Astrocyte (in vitro differentiated cells and primary cell): ENCODE measurements around the gene MAP4K4. TPM values are rescaled to one million over a fixed set of nuclear protein-coding genes. Genes with fewer than 3 reads are reported as not detected.

Experiments used
- DNase-seq: peaks from one replicate; pipeline ENCODE4 v3.0.0-alpha.2; 2010; ENCODE audit warnings: low read depth
- FAIRE-seq: peaks from 2 replicates; lab custom pipeline; 2011; peaks lifted over from hg19 to GRCh38; lab: Jason Lieb, UNC
- H2AFZ ChIP-seq: 2 replicates; pipeline ENCODE4 v1.6.0; 2012; ENCODE audit warnings: low read depth, low read length, inconsistent platforms
- H3K27ac ChIP-seq: 2 replicates; pipeline ENCODE4 v1.5.1; 2011; ENCODE audit warnings: low read depth, low read length, inconsistent platforms
- H3K27me3 ChIP-seq: 2 replicates; pipeline ENCODE4 v1.6.0; 2011; ENCODE audit warnings: low read length, inconsistent platforms; ENCODE audit not compliant: insufficient read depth
- H3K36me3 ChIP-seq: 2 replicates; pipeline ENCODE4 v1.5.1; 2011; ENCODE audit warnings: low read length, inconsistent platforms; ENCODE audit not compliant: insufficient read depth
- H3K4me1 ChIP-seq: 2 replicates; pipeline ENCODE4 v1.5.1; 2011; ENCODE audit warnings: low read length, inconsistent platforms; ENCODE audit not compliant: insufficient read depth
- H3K4me2 ChIP-seq: 2 replicates; pipeline ENCODE4 v1.6.0; 2012; ENCODE audit warnings: low read length, inconsistent platforms
- H3K4me3 ChIP-seq: 2 replicates; pipeline ENCODE4 v1.5.1; 2011; ENCODE audit warnings: low read depth, mild to moderate bottlenecking, low read length, inconsistent platforms; ENCODE audit not compliant: insufficient read depth
- H3K79me2 ChIP-seq: 2 replicates; pipeline ENCODE4 v1.6.0; 2012; ENCODE audit warnings: mild to moderate bottlenecking, low read length, inconsistent platforms; ENCODE audit not compliant: insufficient read depth
- H3K9ac ChIP-seq: 2 replicates; pipeline ENCODE4 v1.6.0; 2012; ENCODE audit warnings: mild to moderate bottlenecking, low read length, inconsistent platforms
- H3K9me3 ChIP-seq: 2 replicates; pipeline ENCODE4 v1.5.1; 2012; ENCODE audit warnings: low read depth, mild to moderate bottlenecking, low read length, inconsistent platforms; ENCODE audit not compliant: insufficient read depth
- H4K20me1 ChIP-seq: 2 replicates; pipeline ENCODE4 v1.6.0; 2012; ENCODE audit warnings: low read length, inconsistent platforms; ENCODE audit not compliant: insufficient read depth
- H3K27ac Mint-ChIP-seq: one replicate; pipeline ENCODE4 v1.8.0; 2021; ENCODE audit warnings: mild to moderate bottlenecking, mixed read lengths; ENCODE audit not compliant: unreplicated experiment
- H3K27me3 Mint-ChIP-seq: one replicate; pipeline ENCODE4 v1.8.0; 2021; ENCODE audit warnings: low read depth, mixed read lengths; ENCODE audit not compliant: unreplicated experiment
- H3K36me3 Mint-ChIP-seq: one replicate; pipeline ENCODE4 v1.8.0; 2021; ENCODE audit warnings: low read depth, mixed read lengths; ENCODE audit not compliant: unreplicated experiment
- H3K4me1 Mint-ChIP-seq: one replicate; pipeline ENCODE4 v1.8.0; 2021; ENCODE audit warnings: low read depth, mixed read lengths; ENCODE audit not compliant: unreplicated experiment
- H3K4me3 Mint-ChIP-seq: one replicate; pipeline ENCODE4 v1.8.0; 2021; ENCODE audit warnings: mild to moderate bottlenecking, moderate library complexity, mixed read lengths; ENCODE audit not compliant: unreplicated experiment
- H3K9me3 Mint-ChIP-seq: one replicate; pipeline ENCODE4 v1.8.0; 2021; ENCODE audit warnings: mild to moderate bottlenecking, mixed read lengths; ENCODE audit not compliant: unreplicated experiment
- CTCF ChIP-seq: IDR thresholded peaks from 2 replicates; pipeline ENCODE4 v1.5.1; 2011; ENCODE audit warnings: low read depth, mild to moderate bottlenecking, inconsistent platforms, low read length, moderate library complexity; ENCODE audit not compliant: insufficient read depth
- EZH2 ChIP-seq: IDR thresholded peaks from 2 replicates; pipeline ENCODE4 v1.6.1; 2012; ENCODE audit warnings: mild to moderate bottlenecking, low read length, inconsistent platforms; ENCODE audit not compliant: insufficient read depth
- total RNA-seq: library from RNA; stranded (reverse); gene quantifications from 2 replicates; pipeline ENCODE4 v1.2.1, GENCODE V29; 2021

The MAP4K4 gene
- total RNA-seq, 1 donor from 2014 or later = 231 TPM

GRCh38 chr2:101828257-101828656 lies 130.8 kb downstream of the MAP4K4 start:
- Histone ChIP-seq H3K9ac (peak overlapping the region; percentile 72), H3K9me3 (no peaks in the 10 kb centered on the region), H3K4me3 (no peak overlapping the region), H3K4me2 (peak overlapping the region; percentile 72), H3K4me1 (peaks cover 62% of the 10 kb centered on the region), H3K27me3 (no peaks in the 10 kb centered on the region), H2AFZ (no peak overlapping the region), H3K27ac (peak overlapping the region; percentile 94), H4K20me1 (peaks cover 25% of the 10 kb centered on the region), H3K36me3 (peaks cover 30% of the 10 kb centered on the region), H3K79me2 (peaks cover 74% of the 10 kb centered on the region)
- no peak for TF ChIP-seq CTCF
- no peak for TF ChIP-seq EZH2
- H3K27ac Mint-ChIP-seq = peak overlapping the region; percentile 98
- DNase-seq = no peak
- H3K9me3 Mint-ChIP-seq = no peaks in the 10 kb centered on the region
- no peak for FAIRE-seq
- peaks cover 10% of the 10 kb centered on the region for H3K36me3 Mint-ChIP-seq
- no peak overlapping the region for H3K4me3 Mint-ChIP-seq
- peaks cover 63% of the 10 kb centered on the region for H3K4me1 Mint-ChIP-seq
- no peaks in the 10 kb centered on the region for H3K27me3 Mint-ChIP-seq

- H3K9ac ChIP-seq = peak overlapping the region; percentile 6
- peak overlapping the region; percentile 98 for H3K27ac Mint-ChIP-seq
- no peak overlapping the region for H3K4me3 Mint-ChIP-seq
- peak overlapping the region; percentile 94 for H3K27ac ChIP-seq
- H3K36me3 Mint-ChIP-seq = peaks cover 10% of the 10 kb centered on the region
- peaks cover 20% of the 10 kb centered on the region for H4K20me1 ChIP-seq
- no peak for DNase-seq
- H3K4me3 ChIP-seq = no peak overlapping the region
- peaks cover 34% of the 10 kb centered on the region for H3K36me3 ChIP-seq
- peaks cover 57% of the 10 kb centered on the region for H3K4me1 ChIP-seq
- peaks cover 57% of the 10 kb centered on the region for H3K4me1 Mint-ChIP-seq
- H3K4me2 ChIP-seq = peak overlapping the region; percentile 7
- TF ChIP-seq CTCF (no peak), EZH2 (no peak)
- H3K27me3 Mint-ChIP-seq = no peaks in the 10 kb centered on the region
- no peaks in the 10 kb centered on the region for H3K9me3 ChIP-seq
- H3K9me3 Mint-ChIP-seq = no peaks in the 10 kb centered on the region
- FAIRE-seq = no peak
- H2AFZ ChIP-seq = no peak overlapping the region
- H3K79me2 ChIP-seq = peaks cover 69% of the 10 kb centered on the region
- no peaks in the 10 kb centered on the region for H3K27me3 ChIP-seq
Observed at GRCh38 chr2:101828673-101829334, 131.3 kb downstream of the MAP4K4 start.

- H3K79me2 ChIP-seq = peaks cover 67% of the 10 kb centered on the region
- H3K27ac Mint-ChIP-seq = peak overlapping the region; percentile 98
- H3K36me3 ChIP-seq = peaks cover 38% of the 10 kb centered on the region
Observed at GRCh38 chr2:101829429-101829828, 131.9 kb downstream of the MAP4K4 start.

More at GRCh38 chr2:101829429-101829828, 131.9 kb downstream of the MAP4K4 start:
- H3K4me2 ChIP-seq = peak overlapping the region; percentile 7
- H3K4me3 ChIP-seq = no peak overlapping the region
- Mint-ChIP-seq H3K27me3 (no peaks in the 10 kb centered on the region), H3K36me3 (peaks cover 11% of the 10 kb centered on the region), H3K9me3 (no peaks in the 10 kb centered on the region), H3K4me3 (peak overlapping the region; percentile 15), H3K4me1 (peaks cover 55% of the 10 kb centered on the region)
- peaks cover 53% of the 10 kb centered on the region for H3K4me1 ChIP-seq
- FAIRE-seq (no peak), DNase-seq (peak; percentile 61)
- peak overlapping the region; percentile 6 for H3K9ac ChIP-seq
- H4K20me1 ChIP-seq = peaks cover 20% of the 10 kb centered on the region
- H3K27me3 ChIP-seq = no peaks in the 10 kb centered on the region
- no peak overlapping the region for H2AFZ ChIP-seq
- TF ChIP-seq CTCF = no peak
- no peak for TF ChIP-seq EZH2
- peak overlapping the region; percentile 94 for H3K27ac ChIP-seq
- no peaks in the 10 kb centered on the region for H3K9me3 ChIP-seq
